HEK293T (cell line): Measurements from ENCODE around the gene CLMN.

Experiments
- CTCF ChIA-PET: fragments of 350-600 bp; formaldehyde crosslinking; extraction: SDS; loops from one replicate; lab custom pipeline; 2021; ENCODE audit warnings: antibody characterized with exemption, inconsistent platforms; lab: Yijun Ruan, JAX
- POLR2A ChIA-PET: fragments of 350-600 bp; formaldehyde crosslinking; extraction: SDS; loops from one replicate; lab custom pipeline; 2020; ENCODE audit warnings: antibody characterized with exemption, inconsistent platforms; lab: Yijun Ruan, JAX
- DNase-seq: peaks from one replicate; pipeline ENCODE4 v3.0.0; 2012; ENCODE audit warnings: mixed read lengths; ENCODE audit errors: extremely low spot score
- ARNT ChIP-seq: fragments of 450-650 bp; IDR thresholded peaks from 2 replicates; pipeline ENCODE4 v1.6.1; 2017; ENCODE audit warnings: mild to moderate bottlenecking
- BHLHE40 ChIP-seq: fragments of 450-650 bp; IDR thresholded peaks from 2 replicates; pipeline ENCODE4 v1.6.1; 2016; ENCODE audit warnings: mild to moderate bottlenecking, moderate library complexity, borderline replicate concordance
- CTBP1 ChIP-seq: fragments of 450-650 bp; IDR thresholded peaks from 2 replicates; pipeline ENCODE4 v1.6.1; 2016; ENCODE audit warnings: borderline replicate concordance
- ELF4 ChIP-seq: fragments of 450-650 bp; IDR thresholded peaks from 2 replicates; pipeline ENCODE4 v1.6.1; 2017; ENCODE audit warnings: antibody characterized with exemption
- FOXA1 ChIP-seq: fragments of 450-650 bp; IDR thresholded peaks from 2 replicates; pipeline ENCODE4 v1.6.1; 2016; ENCODE audit warnings: mild to moderate bottlenecking
- FOXK2 ChIP-seq: fragments of 450-650 bp; IDR thresholded peaks from 2 replicates; pipeline ENCODE4 v1.6.1; 2016; ENCODE audit warnings: mild to moderate bottlenecking
- FOXM1 ChIP-seq: fragments of 450-650 bp; IDR thresholded peaks from 2 replicates; pipeline ENCODE4 v1.6.1; 2017; ENCODE audit warnings: mild to moderate bottlenecking, borderline replicate concordance
- HDGF ChIP-seq: fragments of 450-650 bp; IDR thresholded peaks from 2 replicates; pipeline ENCODE4 v1.6.1; 2017; ENCODE audit warnings: antibody characterized with exemption, borderline replicate concordance
- L3MBTL2 ChIP-seq: fragments of 450-650 bp; conservative IDR thresholded peaks from 2 replicates; pipeline ENCODE4 v1.6.1; 2016; ENCODE audit warnings: mild to moderate bottlenecking
- LEF1 ChIP-seq: fragments of 450-650 bp; IDR thresholded peaks from 2 replicates; pipeline ENCODE4 v1.6.1; 2017; ENCODE audit warnings: mild to moderate bottlenecking, borderline replicate concordance
- NFRKB ChIP-seq: fragments of 450-650 bp; IDR thresholded peaks from 2 replicates; pipeline ENCODE4 v1.6.1; 2016; ENCODE audit warnings: mild to moderate bottlenecking, moderate library complexity
- SP1 ChIP-seq: fragments of 450-650 bp; IDR thresholded peaks from 2 replicates; pipeline ENCODE4 v1.6.1; 2017
- SUZ12 ChIP-seq: fragments of 450-650 bp; IDR thresholded peaks from 2 replicates; pipeline ENCODE4 v1.6.1; 2016; ENCODE audit warnings: mild to moderate bottlenecking
- TARDBP ChIP-seq: fragments of 450-650 bp; IDR thresholded peaks from 2 replicates; pipeline ENCODE4 v1.6.1; 2016
- ZNF384 ChIP-seq: fragments of 450-650 bp; IDR thresholded peaks from 2 replicates; pipeline ENCODE4 v1.6.1; 2016
- TF ChIP-seq, protein P1 (sequence below): fragments of 450-650 bp; IDR thresholded peaks from 2 replicates; pipeline ENCODE4 v1.6.1; 2016

Gene CLMN

GRCh38 chr14:95360828-95361227 is 41.1 kb upstream of the CLMN start:
- no peak for DNase-seq
- ChIA-PET POLR2A (no interaction called here), CTCF (interaction anchor here (1.4 kb wide), 2 partner anchors 49 to 165 kb away, joined by 4 to 6 read pairs; no protein-coding TSS in a partner anchor)
- no peak for TF ChIP-seq L3MBTL2
- TF ChIP-seq CTBP1 = no peak
- TF ChIP-seq FOXA1 = no peak
- no peak for TF ChIP-seq ARNT
- no peak for TF ChIP-seq SP1
- TF ChIP-seq FOXK2 = no peak
- TF ChIP-seq BHLHE40 = no peak
- TF ChIP-seq ZNF384 = no peak
- TF ChIP-seq ELF4 = no peak
- TF ChIP-seq SUZ12 = no peak
- TF ChIP-seq, protein P1, sequence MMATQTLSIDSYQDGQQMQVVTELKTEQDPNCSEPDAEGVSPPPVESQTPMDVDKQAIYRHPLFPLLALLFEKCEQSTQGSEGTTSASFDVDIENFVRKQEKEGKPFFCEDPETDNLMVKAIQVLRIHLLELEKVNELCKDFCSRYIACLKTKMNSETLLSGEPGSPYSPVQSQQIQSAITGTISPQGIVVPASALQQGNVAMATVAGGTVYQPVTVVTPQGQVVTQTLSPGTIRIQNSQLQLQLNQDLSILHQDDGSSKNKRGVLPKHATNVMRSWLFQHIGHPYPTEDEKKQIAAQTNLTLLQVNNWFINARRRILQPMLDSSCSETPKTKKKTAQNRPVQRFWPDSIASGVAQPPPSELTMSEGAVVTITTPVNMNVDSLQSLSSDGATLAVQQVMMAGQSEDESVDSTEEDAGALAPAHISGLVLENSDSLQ = no peak
- TF ChIP-seq HDGF = no peak
- TF ChIP-seq TARDBP = no peak
- TF ChIP-seq LEF1 = no peak
- no peak for TF ChIP-seq NFRKB
- TF ChIP-seq FOXM1 = no peak

GRCh38 chr14:95359994-95360826 is 40.5 kb upstream of the CLMN start:
- POLR2A ChIA-PET = no interaction called here
- DNase-seq = no peak
- TF ChIP-seq ARNT (no peak), SUZ12 (no peak), FOXA1 (no peak), ZNF384 (no peak), FOXM1 (no peak), ELF4 (no peak), CTBP1 (no peak), NFRKB (no peak), LEF1 (no peak), HDGF (no peak), TARDBP (no peak), FOXK2 (no peak), SP1 (no peak)
- TF ChIP-seq, protein P1 = no peak
- CTCF ChIA-PET = interaction anchor here (1.4 kb wide), 2 partner anchors 49 to 164 kb away, joined by 4 to 6 read pairs; no protein-coding TSS in a partner anchor

- no peak for TF ChIP-seq SUZ12
- TF ChIP-seq TARDBP = no peak
- no peak for TF ChIP-seq FOXK2
- no peak for TF ChIP-seq ZNF384
- no peak for TF ChIP-seq CTBP1
- TF ChIP-seq BHLHE40 = no peak
- no peak for TF ChIP-seq LEF1
- TF ChIP-seq ARNT = no peak
- no peak for TF ChIP-seq HDGF
- TF ChIP-seq SP1 = no peak
- no peak for TF ChIP-seq FOXM1
- TF ChIP-seq ELF4 = no peak
- no peak for TF ChIP-seq NFRKB
- TF ChIP-seq FOXA1 = no peak
- TF ChIP-seq L3MBTL2 = no peak
- TF ChIP-seq, protein P1 = no peak
- ChIA-PET CTCF (no interaction called here), POLR2A (no interaction called here)
- DNase-seq = no peak
Measured at GRCh38 chr14:95356245-95356869, 36.6 kb upstream of the CLMN start.

- POLR2A ChIA-PET = no interaction called here
- DNase-seq = no peak
- CTCF ChIA-PET = no interaction called here
- no peak for TF ChIP-seq BHLHE40
- no peak for TF ChIP-seq CTBP1
- no peak for TF ChIP-seq FOXM1
- TF ChIP-seq TARDBP = no peak
- TF ChIP-seq ELF4 = no peak
- TF ChIP-seq, protein P1 = no peak
- TF ChIP-seq NFRKB = no peak
Measured at GRCh38 chr14:95355422-95355821, 35.7 kb upstream of the CLMN start.

- ChIA-PET CTCF (no interaction called here), POLR2A (no interaction called here)
- TF ChIP-seq TARDBP = no peak
- TF ChIP-seq SP1 = no peak
- TF ChIP-seq HDGF = no peak
- TF ChIP-seq ARNT = no peak
- TF ChIP-seq FOXA1 = no peak
- no peak for TF ChIP-seq FOXM1
- TF ChIP-seq BHLHE40 = no peak
- TF ChIP-seq NFRKB = no peak
- TF ChIP-seq FOXK2 = no peak
- TF ChIP-seq CTBP1 = no peak
- TF ChIP-seq LEF1 = no peak
- no peak for TF ChIP-seq ZNF384
- TF ChIP-seq, protein P1 = no peak
- TF ChIP-seq ELF4 = no peak
- no peak for DNase-seq
Measured at GRCh38 chr14:95354834-95355233, 35.1 kb upstream of the CLMN start.
